GM21528 (cell line): ENCODE measurements around the gene FOXP4.

ENCODE experiments used
- ATAC-seq: cut with Tn5 transposase; IDR thresholded peaks from one replicate; pipeline ENCODE4 v1.9.1; 2021; ENCODE audit warnings: mild to moderate bottlenecking, moderate library complexity; ENCODE audit not compliant: unreplicated experiment, low FRiP score

FOXP4 gene

DNA sequence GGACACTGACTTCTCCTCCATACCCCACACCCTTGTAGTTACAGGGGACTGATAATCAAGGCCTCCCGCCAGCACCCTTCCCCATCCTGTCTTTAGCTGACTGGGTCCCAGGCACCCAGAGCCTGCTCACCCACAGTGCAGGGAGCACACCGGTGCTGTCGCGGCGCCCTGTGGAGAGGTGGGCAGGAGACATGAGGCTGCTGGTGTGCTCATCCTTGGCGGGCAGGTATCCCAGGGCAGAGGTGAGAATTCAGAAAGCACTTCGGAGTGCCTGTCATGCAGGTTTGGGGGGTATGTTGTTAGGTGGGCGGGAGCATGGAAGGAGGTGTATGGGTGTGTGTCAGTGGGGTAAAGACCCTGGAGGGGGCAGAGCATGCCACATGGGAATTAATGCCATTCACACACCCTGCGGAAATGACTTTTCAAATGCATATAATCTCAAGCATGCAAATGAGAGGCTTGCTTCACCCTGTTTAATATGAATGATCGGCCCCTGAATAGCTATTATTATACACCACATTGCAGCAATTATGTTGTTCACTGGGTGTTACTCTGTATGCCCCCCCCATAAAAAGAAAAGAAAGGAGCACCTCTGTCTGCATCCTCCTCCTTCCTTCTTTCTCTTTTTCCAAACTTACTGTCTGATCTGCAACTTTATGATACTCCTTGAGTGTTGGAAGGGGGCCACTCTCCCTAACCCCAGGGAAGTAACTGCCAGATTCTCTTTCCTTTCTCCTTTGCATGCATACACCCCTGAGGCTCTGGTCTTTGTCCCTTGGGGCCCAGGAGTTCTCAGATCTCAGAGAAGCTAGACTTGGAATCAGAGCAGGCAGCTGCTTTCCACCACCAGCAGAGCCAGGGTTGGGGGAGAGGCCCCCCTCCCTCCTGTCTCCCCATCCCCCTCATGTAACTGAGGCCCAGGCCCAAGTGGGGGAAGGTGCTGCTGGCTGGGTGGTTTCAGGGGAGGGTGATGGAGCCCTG lies 16.0 kb downstream of the FOXP4 start:
- no peak for ATAC-seq

DNA sequence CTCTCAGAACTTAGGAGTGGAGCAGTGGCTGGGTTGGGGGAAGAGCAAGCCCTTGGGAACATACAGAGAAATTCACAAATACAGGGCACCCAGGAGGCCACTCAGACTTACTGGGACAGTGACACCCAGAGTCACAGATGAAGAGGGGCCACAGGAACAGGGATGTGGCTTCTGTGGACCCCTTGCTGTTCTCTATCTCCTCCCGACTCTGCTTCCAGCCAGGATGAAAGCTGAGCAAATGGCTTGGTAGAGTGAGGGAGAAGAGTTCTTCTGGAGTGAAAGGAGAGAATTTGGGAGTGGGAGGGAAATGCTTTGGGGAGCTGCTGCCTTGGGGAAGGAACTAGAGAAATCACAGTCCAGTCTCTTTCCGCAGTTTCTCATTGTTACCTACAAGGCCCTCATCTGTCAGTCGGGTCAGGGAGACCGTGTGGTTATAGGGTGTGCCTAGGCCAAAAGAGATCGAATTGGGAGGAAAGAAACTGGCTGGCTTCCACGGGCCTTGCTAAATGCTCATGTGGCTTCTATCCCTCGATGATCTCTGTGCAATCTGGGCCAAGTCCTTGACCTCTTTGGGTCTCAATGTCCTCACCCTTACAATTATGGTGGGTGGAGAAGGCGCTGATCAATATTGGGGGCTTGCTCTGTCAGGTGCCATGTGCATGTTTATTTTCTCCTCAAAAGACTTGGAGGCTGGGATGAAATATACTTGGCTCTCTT lies 17.0 kb downstream of the FOXP4 start:
- no peak for ATAC-seq

- no peak for ATAC-seq
These were observed 18.4 kb downstream of the FOXP4 start for GRCh38 chr6:41564448-41565142.

DNA sequence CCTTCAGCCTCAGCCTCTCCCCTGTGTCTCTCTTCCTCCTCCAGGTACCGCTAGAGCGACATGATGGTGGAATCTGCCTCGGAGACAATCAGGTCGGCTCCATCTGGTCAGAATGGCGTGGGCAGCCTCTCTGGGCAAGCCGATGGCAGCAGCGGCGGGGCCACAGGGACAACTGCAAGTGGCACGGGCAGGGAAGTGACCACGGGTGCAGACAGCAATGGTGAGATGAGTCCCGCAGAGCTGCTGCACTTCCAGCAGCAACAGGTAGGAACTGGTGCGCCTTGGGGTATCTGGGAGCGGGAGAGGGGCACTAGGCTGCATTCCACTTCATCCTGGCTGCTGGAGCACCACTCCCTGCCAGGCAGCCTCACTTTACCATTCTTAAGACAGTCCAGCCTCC lies 19.5 kb downstream of the FOXP4 start:
- no peak for ATAC-seq

DNA sequence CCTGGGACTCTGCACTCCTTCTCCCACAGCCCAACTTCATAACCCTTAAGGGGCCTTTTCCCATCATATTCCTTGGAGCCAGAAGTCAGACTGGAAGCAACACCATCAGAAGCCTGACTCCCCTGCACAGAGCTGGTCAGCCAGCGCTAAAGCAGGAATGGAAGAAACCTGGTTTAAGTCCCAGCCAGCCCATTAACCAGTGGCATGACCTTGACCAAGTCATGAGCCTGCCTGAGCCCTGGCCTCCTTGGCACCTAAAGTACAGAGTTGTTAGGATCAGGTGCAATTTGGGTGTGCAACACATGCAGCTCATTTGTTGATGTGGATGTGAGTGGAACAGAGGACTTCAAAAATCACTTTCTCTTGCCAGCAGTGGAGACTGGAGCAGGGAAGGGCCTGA lies 20.8 kb downstream of the FOXP4 start:
- no peak for ATAC-seq

DNA sequence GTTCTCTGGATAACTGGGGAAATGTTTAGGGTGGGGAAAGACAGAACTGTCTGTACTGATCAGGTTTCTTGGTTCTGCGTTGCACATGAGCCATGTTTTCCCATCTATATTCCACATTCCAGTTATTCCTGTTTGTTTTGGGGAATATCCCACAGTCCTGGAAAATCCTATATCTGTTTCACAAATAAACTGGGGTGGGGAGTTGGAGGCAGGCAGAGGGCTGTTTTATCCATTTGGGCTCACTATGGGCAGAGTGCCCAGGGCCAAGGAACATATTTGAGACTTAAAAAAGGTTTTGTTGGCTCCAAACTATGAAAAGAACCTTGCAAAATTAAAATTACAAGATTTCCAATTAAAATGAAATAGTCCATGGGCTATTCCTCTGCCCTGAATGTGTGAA lies 21.5 kb downstream of the FOXP4 start:
- ATAC-seq, result no peak

DNA sequence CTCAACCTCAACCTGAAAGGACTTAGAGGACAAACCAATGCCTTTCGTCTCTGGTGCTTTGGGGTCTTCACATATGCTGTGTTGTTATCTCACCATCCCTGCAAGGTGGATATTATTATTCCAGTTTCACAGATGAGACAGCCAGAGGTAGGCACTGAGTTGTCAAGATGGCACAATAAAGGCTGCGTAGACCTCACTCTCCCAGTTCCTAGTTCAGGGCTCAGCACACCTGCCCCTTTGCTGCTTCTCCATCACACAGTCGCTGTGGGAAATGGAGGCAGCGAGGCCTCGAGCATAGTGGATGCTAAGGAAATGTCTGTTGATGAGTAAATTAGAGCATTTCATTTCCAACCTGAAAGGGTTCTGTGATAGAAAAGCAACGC lies 22.0 kb downstream of the FOXP4 start:
- ATAC-seq, result no peak

DNA sequence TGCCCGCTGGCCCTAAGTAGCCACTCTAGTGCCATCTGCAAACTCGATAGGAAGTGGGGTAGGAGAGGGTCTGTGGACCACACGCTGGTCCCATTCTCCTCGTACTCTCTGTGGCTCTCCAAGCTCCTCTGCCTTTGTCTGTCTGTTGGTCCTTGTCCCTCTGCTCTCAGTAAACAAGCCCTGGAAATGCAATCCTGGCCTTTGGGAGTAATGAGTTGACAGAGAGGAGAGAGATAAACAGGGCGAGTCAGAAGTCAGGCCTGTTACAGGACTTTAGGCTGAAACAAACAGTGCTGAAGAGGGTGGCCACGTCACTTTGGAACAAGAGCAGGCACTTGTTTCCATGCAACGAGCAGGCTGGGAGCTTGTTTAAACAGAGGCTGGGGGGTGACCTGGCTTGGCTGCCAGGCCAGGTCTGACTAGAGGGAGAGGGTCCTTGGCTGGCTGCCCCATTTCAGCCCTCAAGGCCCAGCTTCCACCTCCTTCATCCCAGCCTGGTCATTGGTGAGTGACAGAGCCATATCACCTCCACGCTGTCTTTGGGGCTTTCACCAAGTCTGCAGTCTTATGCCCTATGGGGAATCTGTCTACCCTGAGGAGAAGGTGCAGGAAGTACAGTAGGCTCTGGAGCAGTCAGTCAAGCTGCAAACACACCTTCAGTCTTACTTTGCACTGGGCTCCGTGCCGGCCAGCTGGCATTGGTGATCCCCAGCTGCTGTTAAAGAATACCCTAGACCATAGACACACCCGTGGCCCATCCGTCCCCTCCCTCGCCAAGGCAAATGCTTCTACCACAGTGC lies 22.6 kb downstream of the FOXP4 start:
- no peak for ATAC-seq

GRCh38 chr6:41570259-41570615 lies 24.1 kb downstream of the FOXP4 start:
- ATAC-seq, result no peak

- no peak for ATAC-seq
These were observed 25.0 kb downstream of the FOXP4 start for GRCh38 chr6:41571021-41571780.

DNA sequence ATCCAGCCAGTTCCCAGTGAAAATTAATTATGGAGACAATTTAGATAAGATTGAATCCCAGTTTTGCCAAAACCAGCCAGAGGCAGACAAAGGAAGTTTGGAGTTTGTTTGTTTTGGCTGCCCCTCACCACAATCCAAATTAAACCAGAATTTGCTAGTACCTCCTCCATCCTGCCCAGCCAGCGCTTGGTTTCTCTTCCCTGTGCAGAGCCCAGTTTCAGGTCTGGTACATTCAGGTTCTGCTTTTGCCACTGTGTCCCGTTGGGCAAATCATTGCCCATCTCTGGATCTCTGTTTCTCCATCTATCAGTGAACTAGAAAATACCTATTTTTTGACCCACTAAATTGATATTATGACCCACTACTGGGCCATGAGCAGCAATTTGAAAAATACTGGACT lies 26.4 kb downstream of the FOXP4 start:
- ATAC-seq, result no peak

GRCh38 chr6:41573276-41573675 lies 27.1 kb downstream of the FOXP4 start:
- no peak for ATAC-seq

DNA sequence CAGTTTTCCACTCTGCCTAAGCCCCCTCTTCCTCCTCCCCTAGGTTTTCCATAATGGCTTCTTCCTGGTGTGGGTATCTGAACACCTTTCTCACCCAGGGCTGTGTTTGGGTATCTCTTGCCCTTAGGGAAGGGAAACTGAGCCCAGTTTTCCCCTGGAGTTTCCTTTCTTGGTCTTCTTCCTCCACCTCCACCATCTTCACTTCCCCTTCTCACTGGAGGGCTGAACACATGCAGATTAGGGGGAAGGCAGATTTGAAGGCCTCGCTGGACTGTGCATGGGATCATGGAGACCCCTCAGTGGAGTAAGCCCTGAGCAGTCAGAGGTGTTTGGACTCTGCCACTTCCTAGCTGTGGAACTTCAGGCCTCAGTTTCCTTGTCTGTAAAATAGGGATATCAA lies 27.8 kb downstream of the FOXP4 start:
- no peak for ATAC-seq

DNA sequence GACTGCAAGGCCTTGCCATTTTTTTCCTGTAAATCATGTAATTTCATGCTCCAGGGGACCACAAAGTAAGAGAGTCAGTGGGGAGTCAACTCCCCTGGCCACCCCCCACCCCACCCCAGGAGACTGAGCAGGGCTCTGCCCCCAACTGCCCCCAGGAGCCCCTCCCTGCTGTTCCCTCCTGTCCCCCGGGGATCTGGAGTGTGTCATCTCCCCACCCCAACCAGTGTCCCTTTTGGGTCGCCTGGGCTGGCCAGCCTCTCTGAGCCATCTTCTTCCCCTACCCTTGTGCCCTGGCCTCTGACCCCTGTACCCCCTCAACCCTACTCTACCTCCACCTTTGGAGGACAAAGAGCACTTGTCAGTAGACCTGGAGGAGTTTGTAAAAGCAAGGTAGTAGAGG lies 29.4 kb downstream of the FOXP4 start:
- ATAC-seq, result no peak

GRCh38 chr6:41576667-41577066 lies 30.5 kb downstream of the FOXP4 start:
- ATAC-seq, result no peak

GRCh38 chr6:41577356-41578216 lies 31.4 kb downstream of the FOXP4 start:
- no peak for ATAC-seq

DNA sequence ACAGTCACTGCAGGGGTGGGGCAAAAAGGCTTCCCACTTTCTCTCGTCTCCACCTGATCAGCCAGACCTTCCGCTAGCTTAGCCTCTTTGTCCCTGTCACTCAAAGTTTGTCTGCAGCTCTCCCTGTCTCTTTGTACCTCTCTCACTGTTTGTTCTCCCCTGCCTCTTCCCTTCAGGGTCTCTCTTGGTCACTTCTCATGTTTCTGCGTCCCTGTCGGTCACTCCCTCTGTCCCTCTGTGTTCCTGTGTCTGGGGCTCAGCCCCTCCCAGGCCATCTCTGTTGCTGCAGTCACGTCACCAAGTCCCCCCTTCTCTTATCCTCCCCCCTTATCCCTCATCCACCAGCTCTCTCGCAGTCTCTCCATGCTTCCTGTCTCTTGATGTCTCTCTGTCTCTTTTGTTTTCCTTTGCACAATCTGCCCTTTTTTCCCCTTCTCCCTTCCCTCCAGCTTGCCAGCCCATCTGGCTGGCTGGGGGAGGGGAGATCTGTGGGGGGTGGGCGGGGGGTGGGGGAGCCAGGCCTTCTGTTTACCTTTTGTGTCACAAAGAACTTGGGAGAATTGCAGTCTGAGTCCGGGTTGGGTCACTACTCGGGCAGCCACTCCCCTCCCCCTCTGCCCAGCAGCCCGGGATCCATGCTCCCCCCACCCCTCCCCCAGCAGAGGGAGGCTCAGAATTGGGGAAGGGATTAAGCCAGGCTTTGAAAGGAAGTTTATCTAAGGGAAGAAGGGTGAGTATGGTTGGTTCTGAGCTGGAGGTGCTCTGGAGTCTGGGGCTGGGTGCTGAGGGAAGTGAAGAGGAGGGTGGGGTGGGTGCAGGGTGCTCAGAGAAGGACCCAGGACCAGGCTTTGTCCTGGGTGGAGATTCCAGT lies 32.3 kb downstream of the FOXP4 start:
- ATAC-seq, result no peak

GRCh38 chr6:41579088-41579610 lies 33.0 kb downstream of the FOXP4 start:
- no peak for ATAC-seq
